GM12874 (cell line): Measurements from ENCODE around the gene PLOD1.

Source experiments
- TF ChIP-seq, protein P1 (sequence below): IDR thresholded peaks from 2 replicates; pipeline ENCODE4 v1.5.1; 2011; ENCODE audit warnings: low read depth, mild to moderate bottlenecking, control low read depth, low read length, moderate library complexity; ENCODE audit not compliant: insufficient read depth

PLOD1 gene

DNA sequence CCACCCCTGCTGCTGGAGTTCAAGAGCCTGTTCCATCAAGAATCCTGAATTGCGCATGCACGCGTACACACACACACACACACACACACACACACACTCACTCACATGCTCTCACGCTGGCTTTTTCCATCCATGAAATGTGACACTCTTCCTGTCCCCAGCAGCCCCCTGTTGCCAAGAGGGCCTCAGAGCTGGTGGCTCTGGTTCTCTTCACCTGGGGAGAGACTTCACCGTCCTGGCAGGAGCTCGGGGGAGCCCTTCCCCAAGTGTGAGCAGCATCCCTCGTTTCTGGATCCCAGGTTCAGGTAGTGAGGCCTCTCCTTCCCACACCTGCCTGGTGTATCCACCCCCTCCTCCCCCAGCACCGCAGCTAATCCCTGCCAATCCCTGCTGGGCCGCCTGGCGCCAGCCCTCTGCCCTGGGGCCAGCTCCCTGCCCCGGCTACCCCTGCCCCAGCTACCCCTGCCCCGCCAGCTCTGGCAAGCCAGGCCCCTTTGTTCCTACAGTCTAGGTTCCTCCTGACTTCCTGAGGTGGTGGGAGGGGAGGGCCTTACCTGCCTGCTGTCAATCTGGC is 9.9 kb downstream of the PLOD1 start:
- TF ChIP-seq, protein P1, sequence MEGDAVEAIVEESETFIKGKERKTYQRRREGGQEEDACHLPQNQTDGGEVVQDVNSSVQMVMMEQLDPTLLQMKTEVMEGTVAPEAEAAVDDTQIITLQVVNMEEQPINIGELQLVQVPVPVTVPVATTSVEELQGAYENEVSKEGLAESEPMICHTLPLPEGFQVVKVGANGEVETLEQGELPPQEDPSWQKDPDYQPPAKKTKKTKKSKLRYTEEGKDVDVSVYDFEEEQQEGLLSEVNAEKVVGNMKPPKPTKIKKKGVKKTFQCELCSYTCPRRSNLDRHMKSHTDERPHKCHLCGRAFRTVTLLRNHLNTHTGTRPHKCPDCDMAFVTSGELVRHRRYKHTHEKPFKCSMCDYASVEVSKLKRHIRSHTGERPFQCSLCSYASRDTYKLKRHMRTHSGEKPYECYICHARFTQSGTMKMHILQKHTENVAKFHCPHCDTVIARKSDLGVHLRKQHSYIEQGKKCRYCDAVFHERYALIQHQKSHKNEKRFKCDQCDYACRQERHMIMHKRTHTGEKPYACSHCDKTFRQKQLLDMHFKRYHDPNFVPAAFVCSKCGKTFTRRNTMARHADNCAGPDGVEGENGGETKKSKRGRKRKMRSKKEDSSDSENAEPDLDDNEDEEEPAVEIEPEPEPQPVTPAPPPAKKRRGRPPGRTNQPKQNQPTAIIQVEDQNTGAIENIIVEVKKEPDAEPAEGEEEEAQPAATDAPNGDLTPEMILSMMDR: no peak

DNA sequence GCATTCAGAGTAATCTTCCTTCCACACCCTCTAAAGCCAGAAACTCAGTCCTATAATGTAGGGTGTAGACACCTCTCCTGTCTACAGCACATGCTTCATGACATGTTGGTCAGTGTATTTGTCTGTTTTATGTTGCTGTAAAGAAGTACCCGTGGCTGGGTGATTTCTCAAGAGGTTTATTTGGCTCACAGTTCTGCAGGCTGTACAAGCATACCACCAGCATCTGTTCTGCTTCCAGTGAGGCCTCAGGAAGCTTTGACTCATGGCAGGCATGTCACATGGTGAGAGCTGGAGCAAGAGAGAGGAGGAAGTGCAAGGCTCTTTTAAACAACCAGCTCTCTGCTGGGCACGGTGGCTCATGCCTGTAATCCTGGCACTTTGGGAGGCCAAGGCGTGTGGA is 12.1 kb downstream of the PLOD1 start:
- TF ChIP-seq, protein P1: no peak

DNA sequence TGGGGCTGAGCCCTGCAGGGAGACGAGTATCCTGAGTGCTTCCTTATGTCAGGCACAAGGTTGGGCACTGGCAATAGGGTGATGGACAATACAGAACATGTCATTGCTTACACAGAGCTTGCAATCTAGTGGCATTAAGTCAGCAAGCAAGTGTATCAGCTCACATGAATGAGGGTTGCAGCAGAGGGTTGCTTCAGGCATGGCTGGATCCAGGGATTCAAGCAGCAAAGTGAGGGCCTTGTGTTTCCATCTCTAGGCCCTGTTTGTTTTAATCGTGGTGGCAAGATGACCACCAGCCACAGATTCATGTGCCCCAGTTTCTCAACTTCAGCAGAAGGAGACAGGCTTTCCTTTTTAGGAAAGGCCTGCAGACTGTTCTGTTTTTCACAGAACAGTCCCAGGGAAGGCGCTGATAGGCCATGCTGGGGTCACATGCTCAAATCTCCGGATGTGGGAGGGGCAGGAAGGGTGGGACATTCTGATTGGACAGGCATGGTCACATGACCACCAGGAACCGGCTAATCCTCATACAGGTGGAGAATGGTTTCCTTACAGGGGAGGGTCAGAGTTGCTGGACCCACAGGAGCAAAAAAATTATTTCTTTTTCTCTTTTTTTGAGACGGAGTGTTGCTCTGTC is 14.4 kb downstream of the PLOD1 start:
- TF ChIP-seq, protein P1: no peak

DNA sequence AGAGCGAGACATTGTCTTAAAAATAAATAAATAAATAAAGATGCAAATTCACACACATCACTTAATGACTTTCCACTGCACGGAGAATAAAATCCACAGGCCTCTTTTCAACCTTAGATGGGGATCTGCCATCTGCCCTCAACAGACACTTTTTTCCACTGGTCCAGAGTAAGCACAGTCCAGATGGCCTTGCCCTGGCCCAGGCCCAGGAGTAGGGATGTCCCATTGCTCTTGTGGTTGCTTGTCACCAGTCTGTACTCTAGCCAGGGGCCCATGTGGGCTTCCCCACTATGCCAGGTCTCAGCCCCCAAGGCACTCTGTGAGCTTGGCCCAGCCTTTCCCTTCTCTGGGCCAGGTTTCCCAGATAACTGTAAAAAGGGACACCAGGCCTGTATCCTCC is 17.4 kb downstream of the PLOD1 start:
- TF ChIP-seq, protein P1: no peak

DNA sequence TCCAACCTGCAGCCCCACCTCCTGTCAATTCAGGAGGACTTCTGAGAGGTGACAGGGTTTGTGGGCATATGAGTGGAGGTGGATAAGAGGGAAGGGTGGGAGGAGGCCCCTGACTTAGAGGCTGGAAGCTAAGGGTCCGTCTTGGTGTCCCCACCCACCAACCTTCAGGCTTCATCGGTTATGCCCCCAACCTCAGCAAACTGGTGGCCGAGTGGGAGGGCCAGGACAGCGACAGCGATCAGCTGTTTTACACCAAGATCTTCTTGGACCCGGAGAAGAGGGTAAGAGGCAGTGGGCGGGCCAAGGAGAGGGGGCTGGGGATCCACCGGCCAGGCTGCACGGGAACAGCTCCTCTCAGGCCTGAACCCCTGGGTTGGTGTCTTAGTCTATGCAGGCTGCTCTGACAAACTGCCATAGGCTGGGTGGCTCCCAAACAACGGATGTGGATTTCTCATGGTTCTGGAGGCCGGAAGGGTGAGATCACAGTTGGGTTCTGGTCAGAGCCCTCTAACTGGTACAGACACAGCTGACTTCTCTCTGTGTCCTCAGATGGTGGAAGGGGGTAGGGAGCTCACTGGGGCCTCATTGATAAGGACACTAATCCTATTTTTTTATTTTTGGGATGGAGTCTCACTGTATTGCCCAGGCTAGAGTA is 18.1 kb downstream of the PLOD1 start:
- TF ChIP-seq, protein P1: no peak

DNA sequence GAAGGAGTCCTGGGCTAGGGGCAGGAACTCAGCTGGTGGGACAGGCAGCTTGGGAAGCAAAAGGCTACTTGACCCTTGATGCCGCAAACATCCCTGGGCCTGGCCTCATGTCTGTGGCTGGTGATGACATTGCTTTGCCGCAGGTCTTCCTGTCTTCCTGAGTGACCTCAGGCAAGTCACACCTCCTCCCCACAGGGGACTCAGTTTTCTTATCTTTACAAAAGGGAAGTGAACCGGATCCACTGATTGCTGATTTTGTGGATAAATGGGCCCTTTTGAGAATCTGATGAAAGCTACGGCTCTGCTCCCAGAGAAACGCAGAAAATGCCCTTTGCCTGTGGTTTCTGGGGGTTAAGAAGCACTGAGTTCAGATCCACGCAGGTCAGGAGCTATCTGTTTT is 20.7 kb downstream of the PLOD1 start:
- TF ChIP-seq, protein P1: no peak

DNA sequence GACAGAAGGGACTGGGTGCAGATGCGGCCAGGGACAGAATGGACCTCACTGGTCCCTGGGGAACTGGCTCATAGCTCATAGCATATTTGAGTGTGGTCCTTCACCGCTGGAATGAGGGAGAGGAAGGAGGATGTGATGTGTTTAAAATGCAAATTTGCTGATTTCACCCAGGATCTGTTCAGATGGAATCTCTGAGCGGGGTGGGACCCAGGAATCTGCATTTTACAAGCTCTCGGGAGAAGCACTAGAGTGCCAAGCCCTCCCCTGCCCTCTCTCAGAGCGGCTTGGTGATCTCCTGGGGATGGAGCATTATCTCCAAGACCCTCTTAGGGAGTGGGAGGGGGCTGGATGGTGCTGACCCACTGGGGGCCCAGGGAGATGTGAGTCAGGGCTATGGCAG is 22.9 kb downstream of the PLOD1 start:
- TF ChIP-seq, protein P1: no peak
